ENCODE measurements around the gene LOXL3. TPM values are rescaled to one million over a fixed set of nuclear protein-coding genes. Genes with fewer than 3 reads are reported as not detected.

LOXL3 gene
- total RNA-seq, 1 donor = 18.5 TPM

DNA sequence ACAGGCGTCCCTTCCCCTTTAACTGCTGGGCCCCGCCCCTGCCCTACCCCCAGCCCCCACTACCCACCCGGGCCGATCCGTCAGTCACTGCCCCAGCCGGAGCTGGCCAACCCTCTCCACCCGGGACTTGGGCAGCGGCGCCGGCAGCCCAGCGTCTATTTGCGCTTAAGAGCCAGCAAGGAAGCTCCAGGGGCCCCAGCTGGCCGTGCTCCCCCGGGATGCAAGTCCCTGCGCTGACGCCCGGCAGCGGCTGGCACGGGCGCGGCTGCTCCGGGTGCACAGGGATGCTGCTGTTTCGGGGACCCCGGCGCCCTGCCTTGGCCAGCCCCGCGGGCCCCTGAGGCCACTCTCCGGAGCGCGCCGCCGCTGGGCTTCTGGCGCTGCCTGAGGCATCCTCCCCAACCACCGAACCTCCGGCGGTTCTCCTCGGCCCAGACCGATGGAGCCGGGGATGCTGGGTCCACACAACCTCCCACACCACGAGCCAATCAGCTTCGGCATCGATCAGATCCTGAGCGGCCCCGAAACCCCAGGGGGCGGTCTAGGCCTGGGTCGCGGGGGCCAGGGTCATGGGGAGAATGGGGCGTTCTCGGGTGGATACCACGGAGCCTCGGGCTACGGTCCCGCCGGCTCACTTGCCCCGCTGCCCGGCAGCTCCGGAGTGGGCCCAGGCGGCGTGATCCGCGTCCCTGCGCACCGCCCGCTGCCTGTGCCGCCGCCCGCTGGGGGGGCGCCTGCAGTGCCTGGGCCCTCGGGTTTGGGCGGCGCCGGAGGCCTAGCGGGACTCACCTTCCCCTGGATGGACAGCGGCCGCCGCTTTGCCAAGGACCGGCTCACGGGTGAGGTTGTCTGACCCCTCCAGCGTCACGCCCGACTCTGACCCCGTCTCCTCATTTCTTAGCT is 39.1 kb downstream of the LOXL3 start, which contains the start of gene TLX2:
TSS of gene TLX2 (plus strand) at position 83 of the 903 bp plus-strand sequence. CDS start at position 440, 357 bp downstream.
- TF ChIP-seq, protein P1, sequence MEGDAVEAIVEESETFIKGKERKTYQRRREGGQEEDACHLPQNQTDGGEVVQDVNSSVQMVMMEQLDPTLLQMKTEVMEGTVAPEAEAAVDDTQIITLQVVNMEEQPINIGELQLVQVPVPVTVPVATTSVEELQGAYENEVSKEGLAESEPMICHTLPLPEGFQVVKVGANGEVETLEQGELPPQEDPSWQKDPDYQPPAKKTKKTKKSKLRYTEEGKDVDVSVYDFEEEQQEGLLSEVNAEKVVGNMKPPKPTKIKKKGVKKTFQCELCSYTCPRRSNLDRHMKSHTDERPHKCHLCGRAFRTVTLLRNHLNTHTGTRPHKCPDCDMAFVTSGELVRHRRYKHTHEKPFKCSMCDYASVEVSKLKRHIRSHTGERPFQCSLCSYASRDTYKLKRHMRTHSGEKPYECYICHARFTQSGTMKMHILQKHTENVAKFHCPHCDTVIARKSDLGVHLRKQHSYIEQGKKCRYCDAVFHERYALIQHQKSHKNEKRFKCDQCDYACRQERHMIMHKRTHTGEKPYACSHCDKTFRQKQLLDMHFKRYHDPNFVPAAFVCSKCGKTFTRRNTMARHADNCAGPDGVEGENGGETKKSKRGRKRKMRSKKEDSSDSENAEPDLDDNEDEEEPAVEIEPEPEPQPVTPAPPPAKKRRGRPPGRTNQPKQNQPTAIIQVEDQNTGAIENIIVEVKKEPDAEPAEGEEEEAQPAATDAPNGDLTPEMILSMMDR (IDR thresholded peaks at IDR 0.05; ENCODE audit: insufficient read depth, low read length) = no peak
- no peak for DNase-seq (ENCODE audit: low read depth)

DNA sequence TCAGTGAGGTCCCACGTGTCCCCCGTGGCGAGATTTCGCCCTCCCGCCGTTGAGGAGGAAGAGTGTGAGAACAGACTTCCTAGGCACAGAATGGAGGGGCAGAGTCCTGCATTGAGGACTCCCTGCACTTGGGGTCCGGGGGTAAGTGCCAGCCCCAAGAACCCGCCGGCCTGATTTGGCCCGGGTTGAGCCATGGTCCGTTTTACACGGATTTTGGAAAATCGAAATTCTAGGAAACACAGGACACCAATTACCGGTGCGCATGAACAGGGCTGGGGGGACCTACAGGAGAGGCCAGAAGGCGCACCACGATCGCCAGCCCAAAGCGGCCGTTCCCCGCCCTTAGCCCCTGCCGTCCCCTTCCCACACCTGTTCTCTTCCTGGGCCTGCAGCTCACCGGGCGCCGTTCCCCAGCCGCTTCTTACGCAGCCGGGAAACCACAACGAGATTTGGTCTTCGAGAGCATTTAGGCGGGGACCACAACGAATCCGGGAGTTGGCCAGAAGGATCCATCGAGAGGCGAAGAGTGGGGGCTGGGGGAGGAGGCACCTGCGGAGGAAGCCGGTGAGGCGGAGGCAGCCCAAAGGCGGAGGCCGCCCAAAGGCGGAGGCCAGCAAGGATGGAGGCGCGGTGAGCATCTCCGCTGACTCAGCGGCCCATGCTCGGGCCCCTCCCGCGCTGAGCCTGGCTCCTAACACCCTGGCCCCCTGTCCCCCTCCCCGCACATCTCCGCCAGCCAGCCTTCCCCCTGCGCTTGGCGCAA is 40.0 kb downstream of the LOXL3 start:
- DNase-seq (ENCODE audit: low read depth) = no peak
- no peak overlapping the region for H3K4me3 ChIP-seq (ENCODE audit: low read depth, low read length)
- TF ChIP-seq, protein P1 (IDR thresholded peaks at IDR 0.05; ENCODE audit: insufficient read depth, low read length) = no peak

More for the DNA sequence above, 39.1 kb downstream of the LOXL3 start, which contains the start of gene TLX2:
- no peak within 1 kb of the TSS for H3K4me3 ChIP-seq (ENCODE audit: low read depth, low read length)

DNA sequence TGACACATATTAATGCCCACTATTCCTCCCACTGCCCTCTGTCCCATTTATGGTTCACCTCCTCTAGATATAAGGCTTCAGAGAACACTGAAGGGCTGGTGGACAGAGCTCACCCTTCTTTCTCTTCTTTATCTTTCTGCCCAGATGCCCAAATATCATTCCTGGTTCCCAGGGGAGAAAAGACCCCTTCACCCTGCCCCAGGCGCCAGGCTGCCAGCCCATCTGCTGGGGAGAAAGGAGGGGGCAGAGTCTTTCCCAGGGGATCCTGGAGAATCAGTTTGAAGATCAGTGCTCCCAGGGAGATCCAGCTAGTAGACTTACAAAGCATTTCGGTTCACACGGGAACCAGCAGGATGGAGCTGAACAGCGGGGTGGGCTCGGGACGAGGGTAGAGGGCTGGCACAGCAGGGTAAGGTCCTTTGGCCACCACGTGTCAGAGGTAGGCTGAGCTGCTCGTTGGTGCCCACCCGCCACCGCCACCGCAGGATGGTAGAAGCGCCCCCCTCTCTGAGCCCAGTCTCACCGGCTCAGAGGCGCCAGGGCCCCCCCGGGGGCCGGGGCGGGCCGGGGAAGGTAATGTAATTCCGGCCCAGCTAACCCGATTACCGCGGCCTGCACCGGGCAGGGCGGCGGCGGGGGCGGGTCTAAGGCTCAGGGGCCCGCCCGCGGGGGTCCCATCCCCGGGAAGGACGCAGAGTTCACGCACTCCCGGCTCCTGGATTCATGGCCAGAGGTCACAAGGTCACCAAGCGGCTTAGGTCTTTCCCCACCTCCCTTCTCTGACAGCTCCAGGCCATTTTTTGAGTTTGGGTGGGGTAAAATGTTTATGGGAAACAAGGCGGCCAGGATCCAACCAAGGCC is 40.8 kb downstream of the LOXL3 start:
- no peak overlapping the region for H3K4me3 ChIP-seq (ENCODE audit: low read depth, low read length)
- no peak for DNase-seq (ENCODE audit: low read depth)
- TF ChIP-seq, protein P1 (IDR thresholded peaks at IDR 0.05; ENCODE audit: insufficient read depth, low read length) = no peak

DNA sequence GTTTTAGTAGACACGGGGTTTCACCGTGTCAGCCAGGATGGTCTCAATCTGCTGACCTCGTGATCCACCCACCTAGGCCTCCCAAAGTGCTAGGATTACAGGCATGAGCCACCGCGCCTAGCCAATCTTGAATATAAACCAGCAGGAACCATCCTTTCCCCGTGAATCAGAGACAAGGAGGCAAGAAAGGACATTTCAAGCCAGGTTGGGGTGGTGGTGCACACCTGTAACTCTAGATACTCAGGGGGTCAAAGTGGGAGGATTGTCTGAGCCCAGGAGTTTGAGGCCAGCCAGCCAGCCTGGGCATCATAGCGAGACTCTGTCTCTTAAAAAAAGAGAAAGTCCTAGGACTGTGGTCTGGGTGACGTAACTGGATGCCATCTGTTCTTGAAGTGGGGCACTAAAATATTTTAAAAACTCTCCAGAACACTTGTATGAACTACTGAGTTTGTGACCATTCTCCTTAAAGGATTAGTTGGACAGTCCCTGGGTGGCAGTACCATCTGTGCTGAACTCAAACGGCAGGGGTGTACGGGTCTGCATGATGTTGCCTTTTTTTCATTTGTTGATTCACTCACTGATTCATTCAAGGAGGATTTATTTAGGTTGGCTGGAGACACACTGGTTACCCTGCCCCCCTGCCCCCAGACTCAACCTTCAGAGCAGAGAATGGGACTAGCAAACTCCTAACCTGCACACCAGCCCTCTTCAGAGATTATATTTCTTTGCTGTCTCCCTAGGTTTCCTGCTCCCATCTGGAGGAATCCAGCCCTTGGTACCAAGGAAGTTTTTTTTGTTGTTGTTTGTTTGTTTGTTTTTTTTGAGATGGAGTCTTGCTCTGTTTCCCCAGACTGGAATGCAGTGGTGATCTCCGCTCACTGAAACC is 42.4 kb downstream of the LOXL3 start:
- no peak for DNase-seq (ENCODE audit: low read depth)
- TF ChIP-seq, protein P1 (IDR thresholded peaks at IDR 0.05; ENCODE audit: insufficient read depth, low read length) = no peak
- no peak overlapping the region for H3K4me3 ChIP-seq (ENCODE audit: low read depth, low read length)

DNA sequence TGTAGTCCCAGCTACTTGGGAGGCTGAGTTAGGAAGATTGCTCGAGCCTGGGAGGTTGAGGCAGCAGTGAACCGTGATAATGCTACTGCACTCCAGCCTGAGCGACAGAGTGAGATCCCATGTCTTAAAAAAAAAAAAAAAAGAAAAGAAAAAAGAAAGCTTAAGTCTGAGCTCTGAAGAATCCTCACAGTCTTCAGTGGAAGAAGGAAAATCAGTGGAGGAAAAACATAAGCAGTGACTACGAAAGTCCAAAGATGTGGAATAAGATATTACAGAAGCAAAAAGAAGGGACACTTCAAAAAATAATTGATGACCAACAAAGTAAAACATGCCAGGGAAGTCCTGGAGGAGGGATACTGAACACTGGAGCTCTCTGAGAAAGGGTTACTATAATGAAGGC is 43.5 kb downstream of the LOXL3 start:
- H3K4me3 ChIP-seq (ENCODE audit: low read depth, low read length) = no peak overlapping the region
- DNase-seq (ENCODE audit: low read depth) = no peak
- TF ChIP-seq, protein P1 (IDR thresholded peaks at IDR 0.05; ENCODE audit: insufficient read depth, low read length) = no peak
